Fibroblast of lung (primary cell): Measurements from ENCODE around the gene COPG1. TPM values are rescaled to one million over a fixed set of nuclear protein-coding genes. Genes with fewer than 3 reads are reported as not detected.

Experiments used
- DNase-seq, 2 donors: peaks; one replicate each; pipeline versions ENCODE4 v3.0.0 to v3.0.0-alpha.2; 2010; ENCODE audit warnings: low read depth in 2 of 2
- H2AFZ ChIP-seq: 2 replicates; pipeline ENCODE4 v1.5.1; 2012; ENCODE audit warnings: low read length, control low read depth, inconsistent platforms
- H3K27ac ChIP-seq: 2 replicates; pipeline ENCODE4 v1.5.1; 2011; ENCODE audit warnings: low read length, control low read depth; ENCODE audit not compliant: insufficient read depth
- H3K27me3 ChIP-seq: 2 replicates; pipeline ENCODE4 v1.5.1; 2011; ENCODE audit warnings: mild to moderate bottlenecking, low read length; ENCODE audit not compliant: control insufficient read depth, insufficient read depth
- H3K36me3 ChIP-seq: 2 replicates; pipeline ENCODE4 v1.5.1; 2011; ENCODE audit warnings: low read length; ENCODE audit not compliant: control insufficient read depth, insufficient read depth
- H3K4me1 ChIP-seq: 2 replicates; pipeline ENCODE4 v1.5.1; 2011; ENCODE audit warnings: low read length; ENCODE audit not compliant: control insufficient read depth, insufficient read depth; ENCODE audit errors: extremely low read depth
- H3K4me2 ChIP-seq: 2 replicates; pipeline ENCODE4 v1.5.1; 2011; ENCODE audit warnings: low read length, control low read depth; ENCODE audit not compliant: insufficient read depth; ENCODE audit errors: extremely low read depth
- H3K4me3 ChIP-seq, 4 experiments: fragments of 200-600 bp in 1 of 4; sonication (generic) in 1 of 4; replicated peaks in 1 of 4; 2 replicates each; pipeline ENCODE4 v1.5.1; 2011 to 2016; ENCODE audit warnings: low read length in 4 of 4, low read depth in 3 of 4, mild to moderate bottlenecking in 3 of 4, control low read depth in 2 of 4, inconsistent platforms in 1 of 4, mixed read lengths in 1 of 4; ENCODE audit not compliant: insufficient read depth in 1 of 4; ENCODE audit errors: control extremely low read depth in 1 of 4
- H3K79me2 ChIP-seq: 2 replicates; pipeline ENCODE4 v1.5.1; 2012; ENCODE audit warnings: mild to moderate bottlenecking, low read length, inconsistent platforms; ENCODE audit not compliant: control insufficient read depth, insufficient read depth
- H3K9ac ChIP-seq: 2 replicates; pipeline ENCODE4 v1.5.1; 2011; ENCODE audit warnings: mild to moderate bottlenecking, low read length, control low read depth; ENCODE audit not compliant: insufficient read depth
- H3K9me3 ChIP-seq: 2 replicates; pipeline ENCODE4 v1.5.1; 2012; ENCODE audit warnings: low read depth, low read length; ENCODE audit not compliant: control insufficient read depth, insufficient read depth
- H4K20me1 ChIP-seq: 2 replicates; pipeline ENCODE4 v1.5.1; 2011; ENCODE audit warnings: low read length; ENCODE audit not compliant: control insufficient read depth, insufficient read depth; ENCODE audit errors: extremely low read depth
- EZH2 ChIP-seq: IDR thresholded peaks from 2 replicates; pipeline ENCODE4 v1.5.1; 2012; ENCODE audit warnings: low read length, control low read depth, mild to moderate bottlenecking; ENCODE audit errors: missing control alignments
- polyA plus RNA-seq, 2 donors: library from polyadenylated mRNA; depleted of rRNA in 1 of 2; stranded (reverse) in 1 of 2; unstranded in 1 of 2; fragments of >200 nt; gene quantifications; 2 replicates each; pipeline ENCODE4 v1.2.1, GENCODE V29; 2011 to 2012; ENCODE audit warnings: missing spikeins in 1 of 2
- total RNA-seq: library from RNA; depleted of rRNA; stranded (reverse); fragments of >200 nt; gene quantifications from 2 replicates; pipeline ENCODE4 v1.2.1, GENCODE V29; 2014
- TF ChIP-seq, protein P1 (sequence below), 2 donors: IDR thresholded peaks in 1 of 2; conservative IDR thresholded peaks in 1 of 2; 1 replicate in 1 of 2; 2 replicates in 1 of 2; pipeline ENCODE4 v1.5.1; 2011 to 2012; ENCODE audit warnings: low read length in 2 of 2, control low read depth in 1 of 2, inconsistent platforms in 1 of 2, low read depth in 1 of 2, mild to moderate bottlenecking in 1 of 2

Gene COPG1
- total and polyA plus RNA-seq, 2 donors (not counting 1 experiment from before 2014, with no cell fraction given): 257 to 306 TPM

GRCh38 chr3:129320261-129320660 lies 70.9 kb downstream of the COPG1 start:
- H3K27me3 ChIP-seq: no peaks in the 10 kb centered on the region
- TF ChIP-seq EZH2: no peak
- TF ChIP-seq, protein P1, sequence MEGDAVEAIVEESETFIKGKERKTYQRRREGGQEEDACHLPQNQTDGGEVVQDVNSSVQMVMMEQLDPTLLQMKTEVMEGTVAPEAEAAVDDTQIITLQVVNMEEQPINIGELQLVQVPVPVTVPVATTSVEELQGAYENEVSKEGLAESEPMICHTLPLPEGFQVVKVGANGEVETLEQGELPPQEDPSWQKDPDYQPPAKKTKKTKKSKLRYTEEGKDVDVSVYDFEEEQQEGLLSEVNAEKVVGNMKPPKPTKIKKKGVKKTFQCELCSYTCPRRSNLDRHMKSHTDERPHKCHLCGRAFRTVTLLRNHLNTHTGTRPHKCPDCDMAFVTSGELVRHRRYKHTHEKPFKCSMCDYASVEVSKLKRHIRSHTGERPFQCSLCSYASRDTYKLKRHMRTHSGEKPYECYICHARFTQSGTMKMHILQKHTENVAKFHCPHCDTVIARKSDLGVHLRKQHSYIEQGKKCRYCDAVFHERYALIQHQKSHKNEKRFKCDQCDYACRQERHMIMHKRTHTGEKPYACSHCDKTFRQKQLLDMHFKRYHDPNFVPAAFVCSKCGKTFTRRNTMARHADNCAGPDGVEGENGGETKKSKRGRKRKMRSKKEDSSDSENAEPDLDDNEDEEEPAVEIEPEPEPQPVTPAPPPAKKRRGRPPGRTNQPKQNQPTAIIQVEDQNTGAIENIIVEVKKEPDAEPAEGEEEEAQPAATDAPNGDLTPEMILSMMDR (conservative IDR thresholded peaks at IDR 0.05 in 1 of 2, IDR thresholded peaks at IDR 0.05 in 1 of 2; ENCODE audit: low read depth in 1 of 2, low read length in 2 of 2): no peak
- H2AFZ ChIP-seq: no peak overlapping the region
- no peaks in the 10 kb centered on the region for H3K4me1 ChIP-seq
- DNase-seq: no peak
- peaks cover 5% of the 10 kb centered on the region for H3K79me2 ChIP-seq
- H3K4me2 ChIP-seq: no peak overlapping the region
- no peaks in the 10 kb centered on the region for H4K20me1 ChIP-seq
- no peaks in the 10 kb centered on the region for H3K36me3 ChIP-seq
- H3K4me3 ChIP-seq: no peak overlapping the region
- H3K9ac ChIP-seq: no peak overlapping the region
- H3K9me3 ChIP-seq: no peaks in the 10 kb centered on the region
- H3K27ac ChIP-seq: no peak overlapping the region

- H3K9ac ChIP-seq: no peak overlapping the region
- H2AFZ ChIP-seq: no peak overlapping the region
- no peak for DNase-seq
- no peaks in the 10 kb centered on the region for H3K79me2 ChIP-seq
- no peaks in the 10 kb centered on the region for H4K20me1 ChIP-seq
- H3K4me2 ChIP-seq: no peak overlapping the region
- no peak overlapping the region for H3K4me3 ChIP-seq
- no peak overlapping the region for H3K27ac ChIP-seq
- no peaks in the 10 kb centered on the region for H3K36me3 ChIP-seq
- TF ChIP-seq, protein P1 (conservative IDR thresholded peaks at IDR 0.05 in 1 of 2, IDR thresholded peaks at IDR 0.05 in 1 of 2; ENCODE audit: low read depth in 1 of 2, low read length in 2 of 2): no peak
- TF ChIP-seq EZH2: no peak
- H3K4me1 ChIP-seq: no peaks in the 10 kb centered on the region
- H3K27me3 ChIP-seq: no peaks in the 10 kb centered on the region
- no peaks in the 10 kb centered on the region for H3K9me3 ChIP-seq
Observed at GRCh38 chr3:129320825-129321487, 71.5 kb downstream of the COPG1 start.

- Histone ChIP-seq H3K4me2 (no peak overlapping the region), H3K9me3 (no peaks in the 10 kb centered on the region), H4K20me1 (no peaks in the 10 kb centered on the region), H3K4me1 (no peaks in the 10 kb centered on the region), H3K79me2 (no peaks in the 10 kb centered on the region), H3K4me3 (no peak overlapping the region), H2AFZ (no peak overlapping the region), H3K36me3 (no peaks in the 10 kb centered on the region), H3K27ac (no peak overlapping the region), H3K27me3 (no peaks in the 10 kb centered on the region), H3K9ac (no peak overlapping the region)
- TF ChIP-seq, protein P1 (conservative IDR thresholded peaks at IDR 0.05 in 1 of 2, IDR thresholded peaks at IDR 0.05 in 1 of 2; ENCODE audit: low read depth in 1 of 2, low read length in 2 of 2): no peak
- no peak for TF ChIP-seq EZH2
- no peak for DNase-seq
Observed at GRCh38 chr3:129321887-129322286, 72.5 kb downstream of the COPG1 start.
